NCI-H1092 treated with DMSO at 0.1 percent for 48 hours (cell line): Measurements from ENCODE around the gene BRSK1.

Experiments
- DNase-seq: peaks from one replicate; lab custom pipeline; 2025; lab: John Stamatoyannopoulos, UW

Gene BRSK1

DNA sequence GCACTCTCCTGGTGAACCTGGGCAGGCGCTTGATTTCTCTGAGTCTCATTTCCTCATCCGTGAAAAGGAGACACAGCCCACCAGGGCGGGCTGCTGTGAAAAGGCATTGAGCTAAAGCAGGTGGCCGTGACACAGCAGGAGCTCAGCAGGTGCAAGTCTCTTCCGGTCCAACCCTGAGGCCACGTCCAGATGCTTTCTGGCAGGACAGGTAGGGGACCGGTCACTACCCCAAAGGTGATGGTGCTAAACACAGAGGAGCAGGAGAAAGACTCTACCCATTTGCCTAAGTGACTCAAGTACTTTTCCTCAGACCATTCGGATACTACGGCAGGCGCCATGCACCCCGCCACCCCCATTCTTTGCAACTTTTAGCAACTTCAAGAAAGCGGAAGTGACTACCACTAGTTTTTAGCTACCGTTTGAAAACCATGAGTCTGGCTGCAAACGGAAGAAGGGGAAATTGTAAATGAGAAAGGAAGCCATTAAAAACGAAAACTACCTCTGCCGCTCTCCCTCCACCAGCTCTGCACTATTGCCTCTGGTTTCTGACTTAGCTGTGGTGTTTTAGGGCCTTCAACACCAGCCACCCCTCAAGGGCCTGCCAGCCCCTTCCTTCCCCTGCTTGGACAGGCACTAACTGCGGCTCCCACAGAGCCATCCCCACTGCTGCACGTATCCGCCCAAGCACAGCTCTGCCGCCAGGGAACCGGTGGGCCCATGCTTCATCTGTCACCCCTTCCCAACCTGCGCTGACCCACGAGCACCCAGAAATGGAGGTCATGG is 29.8 kb upstream of the BRSK1 start:
- peak; percentile 11 for DNase-seq

DNA sequence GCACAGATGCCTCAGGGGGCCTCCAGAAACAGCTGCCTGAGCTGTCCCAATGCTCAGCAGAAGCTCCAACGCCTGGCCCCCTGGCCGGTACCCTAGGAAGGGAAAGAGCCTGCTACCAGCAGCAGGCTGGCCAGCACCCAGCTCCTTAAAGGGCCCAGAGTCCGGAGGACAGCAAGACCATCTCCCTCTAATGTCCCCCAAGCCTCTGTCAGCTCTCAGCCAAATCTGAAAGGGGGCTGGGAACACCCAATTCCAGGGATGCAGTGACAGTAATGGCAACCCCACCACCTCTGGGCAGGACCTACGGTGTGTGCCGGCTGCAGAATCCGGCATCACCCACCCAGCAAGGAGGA is 29.2 kb upstream of the BRSK1 start:
- DNase-seq = no peak

DNA sequence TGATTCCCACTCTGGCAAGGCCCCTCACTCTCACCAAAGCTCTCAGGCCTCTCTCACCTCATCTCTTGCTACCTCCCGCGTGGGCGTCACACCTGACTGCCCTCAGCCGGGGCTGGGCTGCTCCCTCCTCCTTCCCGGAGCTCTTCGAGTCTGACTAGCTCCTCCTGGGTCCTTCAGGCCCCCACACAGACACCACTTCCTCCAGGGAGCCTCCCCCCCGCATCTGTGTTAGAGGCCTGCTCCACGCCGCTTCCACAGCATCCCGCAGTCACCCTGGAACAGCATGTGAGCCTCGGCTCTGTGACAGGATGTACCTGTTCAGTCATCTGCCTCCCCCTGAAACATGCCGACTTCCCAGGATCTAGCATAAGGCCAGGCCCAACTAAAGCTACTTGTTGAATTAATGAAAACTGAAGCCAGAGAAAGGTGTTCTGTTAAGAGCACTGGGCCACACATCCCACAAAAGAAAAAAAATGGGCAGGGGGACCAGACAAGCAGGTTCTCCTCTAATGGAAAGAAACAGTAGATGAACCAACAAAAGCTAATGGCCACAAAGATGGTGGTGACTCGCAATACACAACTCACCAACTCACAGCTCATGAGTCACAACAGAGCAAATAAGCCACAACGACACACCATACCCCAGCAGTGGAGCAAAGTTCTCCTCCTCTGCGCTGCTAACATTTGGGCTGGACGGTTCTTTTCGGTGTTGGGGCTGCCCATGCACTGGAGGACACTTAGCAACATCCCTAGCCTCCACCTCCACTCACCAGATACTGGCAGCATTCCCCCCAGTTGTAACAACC is 28.0 kb upstream of the BRSK1 start:
- DNase-seq = no peak

DNA sequence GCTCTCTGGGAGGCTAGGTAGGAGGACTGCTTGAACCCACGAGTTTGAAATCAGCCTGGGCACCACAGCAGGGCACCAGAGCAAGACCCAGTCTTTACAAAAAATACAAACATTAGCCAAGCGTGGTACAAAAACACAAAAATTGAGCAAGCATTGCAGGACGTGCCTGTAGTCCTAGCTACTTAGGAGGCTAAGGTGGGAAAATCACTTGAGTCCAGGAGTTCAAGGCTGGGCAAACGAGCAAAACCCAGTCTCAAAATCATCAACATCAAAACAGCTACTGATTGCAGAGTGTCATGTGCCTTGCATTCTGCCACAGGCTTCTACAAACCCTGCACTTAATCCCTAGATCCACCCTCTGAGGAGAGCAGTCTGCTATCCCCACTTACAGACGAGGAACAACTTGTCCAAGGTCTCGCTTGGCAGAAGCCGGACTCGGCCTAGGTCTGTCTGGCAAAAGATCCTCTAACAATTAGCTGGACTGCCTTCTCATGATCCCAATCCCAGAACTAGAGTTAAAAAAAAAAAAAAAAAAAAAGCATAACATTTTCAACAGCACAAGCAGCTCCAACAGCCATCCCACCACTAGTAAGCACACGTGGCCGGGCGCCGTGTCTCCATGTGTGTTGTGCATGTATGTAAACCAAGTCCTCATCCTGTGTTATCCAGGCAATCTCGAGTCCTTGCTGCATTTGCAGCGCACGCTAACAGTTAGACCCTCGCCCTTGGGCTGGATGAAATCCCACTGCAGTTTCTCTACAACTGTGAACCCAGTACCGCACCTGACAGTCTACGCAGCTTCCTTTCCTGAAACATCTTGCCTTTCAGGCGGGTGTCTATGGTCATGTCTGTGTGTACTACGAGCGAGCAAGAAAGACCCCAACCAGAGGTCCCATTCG is 27.0 kb upstream of the BRSK1 start:
- no peak for DNase-seq

DNA sequence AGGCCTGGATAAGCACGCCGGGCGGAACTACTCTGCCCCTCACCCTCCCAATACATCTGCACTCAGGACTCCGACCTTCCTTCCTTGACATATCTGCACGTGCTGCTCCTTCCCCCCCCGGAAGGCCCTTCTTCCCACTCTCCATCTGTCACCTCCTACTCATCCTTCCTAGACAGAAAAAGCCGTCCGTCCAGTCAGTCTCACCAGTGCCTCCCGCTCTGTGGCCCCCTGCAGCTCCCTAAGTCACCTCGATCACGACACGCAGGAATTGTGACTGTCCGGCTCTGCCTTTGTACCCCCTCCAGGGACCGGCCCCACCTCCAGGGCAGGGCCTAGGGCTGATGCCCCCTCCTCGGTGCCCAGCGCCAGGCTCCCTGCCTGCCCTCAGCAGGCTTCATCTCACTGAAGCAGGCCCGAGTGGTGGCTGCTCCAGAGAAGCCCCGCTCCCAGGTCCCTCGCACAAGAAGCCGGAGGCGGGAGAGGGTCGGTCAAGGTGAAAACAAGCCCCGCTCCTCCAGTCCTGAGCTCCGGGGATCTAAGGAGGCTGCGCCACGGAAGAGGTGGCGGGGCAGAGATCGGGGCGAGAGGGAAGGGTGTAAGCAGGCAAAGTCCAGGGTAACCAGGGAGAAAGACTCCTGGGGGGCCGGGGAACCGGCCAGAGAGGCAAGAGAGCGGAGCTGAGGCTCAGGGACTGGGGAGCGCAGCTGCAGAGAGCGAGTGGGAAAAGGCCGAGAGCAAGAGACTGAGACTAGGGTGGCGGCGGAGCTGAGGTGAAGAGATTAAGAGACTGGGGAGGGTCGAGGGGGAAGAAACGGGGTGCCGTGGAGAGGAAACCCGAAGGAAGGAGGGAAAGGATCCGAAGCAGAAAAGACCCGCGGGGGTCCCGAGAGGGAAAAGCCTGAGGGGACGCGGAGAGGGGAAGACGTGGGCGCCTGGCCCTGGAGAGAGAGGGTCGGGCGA is 26.1 kb upstream of the BRSK1 start:
- no peak for DNase-seq

DNA sequence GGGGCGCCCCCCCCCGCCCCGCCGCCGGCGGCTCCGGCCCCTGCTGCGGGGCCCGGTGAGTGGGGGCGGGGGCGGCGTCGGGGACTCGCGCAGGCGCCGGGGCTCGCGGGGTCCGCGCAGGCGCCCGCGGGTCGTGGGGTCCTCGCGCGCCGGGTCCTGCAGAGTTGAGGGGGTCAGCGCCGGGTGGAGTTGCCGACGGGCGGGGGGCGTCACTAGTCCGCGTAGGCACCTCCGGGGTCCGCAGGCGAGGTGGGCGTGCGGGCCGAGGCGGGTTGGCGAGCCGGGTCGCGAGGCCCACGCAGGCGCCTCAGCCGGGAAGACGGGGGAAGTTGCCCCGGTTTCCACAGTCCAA is 25.3 kb upstream of the BRSK1 start:
- no peak for DNase-seq

DNA sequence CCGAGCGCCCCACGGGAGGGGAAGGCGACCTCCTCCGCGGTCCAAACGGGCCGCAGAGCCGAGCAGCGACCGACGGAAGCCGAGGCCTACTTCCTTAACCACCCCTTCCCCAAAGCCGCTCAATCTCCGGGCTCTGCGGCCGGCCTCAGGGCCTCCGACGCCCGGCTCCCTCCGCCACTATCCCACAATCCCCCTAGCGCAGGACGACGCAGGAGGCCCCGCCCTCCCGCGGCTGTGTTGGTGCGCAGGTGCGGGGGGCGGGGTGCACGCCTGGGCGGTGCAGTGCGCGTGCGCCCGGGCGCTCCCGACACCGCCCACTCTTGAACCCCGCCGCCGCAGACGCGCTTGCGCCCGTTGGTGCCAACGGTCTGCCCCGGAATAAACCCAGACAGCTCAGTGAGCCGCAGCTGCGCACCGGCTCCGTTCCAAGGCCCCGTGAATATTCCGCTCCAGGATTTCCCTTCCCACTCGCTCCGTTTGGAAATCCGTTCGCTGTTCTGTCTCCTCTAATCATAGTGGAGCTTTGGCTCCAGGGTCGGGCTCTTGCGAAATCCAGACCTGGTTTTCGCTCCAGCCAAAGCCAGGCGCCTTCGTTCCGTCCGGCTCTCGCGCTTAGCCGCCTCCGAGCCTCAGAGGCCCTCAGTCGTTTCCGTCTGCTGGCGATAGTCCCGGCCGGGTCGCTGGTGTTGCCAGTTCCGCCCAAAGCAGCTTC is 24.8 kb upstream of the BRSK1 start, which contains the start of gene PPP6R1:
Gene PPP6R1 (minus strand): TSS at position 190 of the 712 bp plus-strand sequence. CDS start 11,914 bp downstream, outside the sequence.
- peak; percentile 97 for DNase-seq

DNA sequence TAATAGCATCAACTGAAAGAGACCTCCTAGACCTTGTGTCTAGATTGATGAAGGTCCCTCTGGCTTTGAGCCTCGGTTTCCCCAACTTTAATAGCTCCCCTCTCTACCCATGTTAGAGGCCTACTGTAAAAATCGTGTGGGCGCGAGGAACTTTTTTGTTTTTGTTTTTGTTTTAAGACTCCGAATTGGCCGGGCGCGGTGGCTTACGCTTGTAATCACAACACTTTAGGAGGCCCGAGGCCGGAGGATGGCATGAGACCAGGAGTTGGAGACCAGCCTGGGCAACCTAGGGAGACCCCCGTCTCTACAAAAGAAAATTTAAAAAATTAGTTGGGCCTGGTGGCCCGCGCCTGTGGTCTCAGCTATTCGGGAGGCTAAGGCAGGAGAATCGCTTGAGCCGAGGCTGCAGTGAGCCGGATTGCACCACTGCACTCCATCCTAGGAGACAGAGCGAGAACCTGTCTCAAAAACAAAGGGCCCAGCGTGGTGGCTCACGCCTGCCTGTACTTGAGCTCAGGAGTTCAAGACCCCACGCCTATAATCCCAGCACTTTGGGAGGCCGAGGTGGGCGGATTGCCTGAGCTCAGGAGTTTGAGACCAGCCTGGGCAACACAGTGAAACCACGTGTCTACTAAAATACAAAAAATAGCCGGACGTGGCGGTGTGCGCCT is 24.1 kb upstream of the BRSK1 start:
- DNase-seq = no peak

DNA sequence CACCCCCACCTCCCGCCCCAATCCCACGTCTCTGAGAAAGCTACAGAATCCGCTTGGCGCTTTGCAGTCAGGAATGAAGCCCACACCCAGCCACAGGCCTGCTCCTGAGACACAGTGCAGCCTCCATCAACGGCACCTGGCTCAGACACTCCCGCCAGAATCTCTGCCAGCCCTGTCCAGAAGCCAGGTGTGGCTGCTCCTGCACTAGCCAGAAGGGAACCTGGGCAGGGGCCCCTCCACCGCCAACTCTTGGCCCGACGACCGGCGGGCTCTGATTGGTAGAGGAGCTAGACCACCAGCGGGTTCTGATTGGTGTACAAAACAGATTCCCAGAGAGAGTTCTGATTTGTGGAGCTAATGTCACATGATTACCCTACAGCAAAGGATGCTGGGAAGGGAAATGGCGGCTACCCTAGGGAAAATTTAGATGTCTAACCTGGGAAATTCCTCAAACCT is 22.1 kb upstream of the BRSK1 start:
- DNase-seq = no peak

DNA sequence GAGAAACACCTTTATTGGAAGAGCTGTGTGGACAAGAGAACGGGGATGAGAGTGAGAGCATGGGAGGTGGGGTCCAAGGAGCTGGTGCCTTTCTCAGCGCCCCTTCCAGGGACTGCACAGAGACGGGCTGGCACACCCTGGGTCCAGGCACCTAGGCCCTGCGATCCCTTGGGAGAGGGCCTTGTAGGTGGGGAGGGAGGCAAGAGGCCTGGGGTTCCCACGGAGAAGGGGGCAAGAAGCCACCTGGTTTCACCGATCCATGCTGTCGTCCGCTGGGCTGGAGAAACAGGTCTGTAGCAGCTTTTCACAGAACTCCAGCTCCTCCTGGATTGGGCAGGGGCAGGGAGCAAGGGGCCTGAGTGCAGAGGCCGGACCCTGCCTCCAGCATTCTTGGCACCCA is 21.4 kb upstream of the BRSK1 start:
- no peak for DNase-seq

DNA sequence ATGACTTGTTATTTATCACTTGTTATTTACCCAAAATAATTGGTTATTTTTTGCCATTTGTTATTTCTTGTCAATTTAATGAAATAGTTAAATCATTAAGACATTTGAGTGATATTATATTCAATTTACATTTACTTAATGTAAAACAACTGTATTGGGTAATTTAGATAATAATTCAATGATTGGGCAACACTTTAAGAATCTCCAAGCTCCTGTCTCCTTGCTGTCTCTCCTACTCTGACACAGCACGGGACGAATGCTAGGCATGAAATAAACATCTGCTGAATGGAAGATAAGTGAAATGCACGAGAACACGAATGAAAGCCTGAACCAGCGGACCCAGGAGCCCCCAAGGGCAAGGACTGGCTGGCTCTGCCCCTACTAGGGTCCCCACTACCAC is 19.3 kb upstream of the BRSK1 start:
- DNase-seq = no peak

DNA sequence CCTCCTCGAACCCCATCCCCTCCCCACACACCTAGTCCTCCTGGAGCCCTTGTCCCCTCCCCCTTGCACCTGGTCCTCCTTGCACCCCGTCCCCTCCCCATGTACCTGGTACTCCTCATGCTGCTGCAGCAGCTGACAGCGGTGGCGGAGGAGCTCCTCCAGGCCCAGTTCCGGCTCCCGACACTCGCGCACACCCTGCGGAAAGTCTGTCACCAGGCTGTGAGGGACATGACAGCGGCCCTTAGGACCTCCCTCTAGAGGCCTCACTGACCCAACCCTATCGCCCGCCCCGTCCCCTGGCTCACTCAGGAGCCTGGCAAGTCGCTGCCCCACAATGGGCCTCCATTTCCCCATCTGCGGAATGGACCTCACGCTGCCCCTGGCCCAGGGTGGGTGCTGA is 18.6 kb upstream of the BRSK1 start:
- DNase-seq = no peak

DNA sequence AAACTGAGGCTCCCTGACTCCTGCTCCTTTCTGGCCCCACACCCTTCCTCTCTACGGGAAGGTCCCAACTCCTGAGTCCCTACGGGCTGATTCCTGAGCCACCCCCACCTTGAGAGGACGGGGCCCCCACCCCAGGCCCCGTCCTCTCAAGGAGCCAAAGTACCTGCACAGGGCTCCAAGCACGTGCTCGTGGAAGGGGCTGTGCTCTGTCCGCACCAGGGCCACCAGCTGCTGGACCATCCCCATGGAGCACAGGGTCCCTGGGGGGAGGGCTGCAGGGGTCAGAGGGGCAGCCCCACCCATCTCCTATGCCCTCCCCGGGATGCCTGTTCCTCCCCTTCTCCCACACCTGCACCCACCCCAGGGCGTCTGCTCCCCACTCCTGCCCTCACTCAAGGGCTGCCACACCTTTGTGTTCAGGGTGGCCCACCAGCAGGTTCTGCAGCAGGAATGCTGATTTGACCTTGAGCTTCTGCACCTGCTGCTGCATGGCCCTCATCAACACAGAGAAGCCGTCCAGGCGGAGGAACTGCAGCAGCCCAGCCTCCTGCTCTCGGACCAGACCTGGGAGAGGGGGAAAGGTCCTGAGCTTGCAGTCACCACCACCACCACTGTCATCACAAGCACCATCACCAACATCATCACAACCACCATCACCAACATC is 17.9 kb upstream of the BRSK1 start:
- no peak for DNase-seq

DNA sequence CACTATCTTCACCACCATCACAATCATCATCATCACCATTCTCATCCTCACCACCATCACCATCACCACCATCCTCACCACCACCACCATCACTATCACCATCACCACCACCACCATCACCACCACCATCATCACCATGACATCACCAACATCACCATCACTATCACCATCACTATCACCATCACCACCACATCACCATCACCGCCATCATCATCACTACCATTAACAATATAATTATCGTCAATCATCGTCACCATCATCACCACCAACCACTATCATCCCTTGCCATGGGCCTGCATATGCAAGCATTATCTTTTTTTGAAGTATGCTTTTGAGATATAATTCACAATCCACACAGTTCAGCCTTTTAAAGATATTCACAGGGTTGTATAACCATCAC is 17.4 kb upstream of the BRSK1 start:
- DNase-seq = no peak

DNA sequence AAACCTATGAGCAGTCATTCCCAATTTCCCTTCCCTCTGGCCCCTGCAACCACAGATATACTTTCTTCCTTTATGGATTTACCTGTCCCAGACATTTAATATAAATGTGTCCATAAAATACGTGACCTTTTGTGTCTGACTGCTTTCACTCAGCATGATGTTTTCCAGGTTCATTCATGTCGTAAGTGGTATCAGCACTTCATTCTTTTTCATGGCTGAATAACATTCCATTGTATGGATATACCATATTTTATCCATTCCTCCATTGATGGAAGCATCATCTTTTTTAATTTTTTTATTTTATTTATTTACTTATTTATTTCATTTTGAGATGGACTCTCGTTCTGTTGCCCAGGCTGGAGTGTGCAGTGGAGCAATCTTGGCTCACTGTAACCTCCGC is 17.0 kb upstream of the BRSK1 start:
- no peak for DNase-seq

DNA sequence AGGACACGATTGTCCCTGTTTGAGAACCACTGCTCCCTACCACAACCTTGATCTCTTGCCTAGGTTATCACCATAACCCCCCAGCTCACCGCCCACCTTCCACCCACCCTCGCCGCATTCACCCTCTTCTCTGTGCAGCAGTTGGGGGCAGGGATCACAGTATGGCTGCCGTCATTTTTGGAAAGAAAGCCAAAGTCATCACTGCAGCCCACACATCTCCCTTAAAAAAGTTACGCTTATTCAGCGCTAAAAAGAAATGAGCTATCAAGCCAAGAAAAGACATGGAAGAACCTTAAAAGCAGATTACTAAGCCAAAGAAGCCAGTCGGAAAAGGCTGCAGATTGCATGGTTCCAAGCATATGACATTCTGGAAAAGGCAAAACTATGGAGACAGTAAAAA is 14.5 kb upstream of the BRSK1 start:
- DNase-seq = no peak

DNA sequence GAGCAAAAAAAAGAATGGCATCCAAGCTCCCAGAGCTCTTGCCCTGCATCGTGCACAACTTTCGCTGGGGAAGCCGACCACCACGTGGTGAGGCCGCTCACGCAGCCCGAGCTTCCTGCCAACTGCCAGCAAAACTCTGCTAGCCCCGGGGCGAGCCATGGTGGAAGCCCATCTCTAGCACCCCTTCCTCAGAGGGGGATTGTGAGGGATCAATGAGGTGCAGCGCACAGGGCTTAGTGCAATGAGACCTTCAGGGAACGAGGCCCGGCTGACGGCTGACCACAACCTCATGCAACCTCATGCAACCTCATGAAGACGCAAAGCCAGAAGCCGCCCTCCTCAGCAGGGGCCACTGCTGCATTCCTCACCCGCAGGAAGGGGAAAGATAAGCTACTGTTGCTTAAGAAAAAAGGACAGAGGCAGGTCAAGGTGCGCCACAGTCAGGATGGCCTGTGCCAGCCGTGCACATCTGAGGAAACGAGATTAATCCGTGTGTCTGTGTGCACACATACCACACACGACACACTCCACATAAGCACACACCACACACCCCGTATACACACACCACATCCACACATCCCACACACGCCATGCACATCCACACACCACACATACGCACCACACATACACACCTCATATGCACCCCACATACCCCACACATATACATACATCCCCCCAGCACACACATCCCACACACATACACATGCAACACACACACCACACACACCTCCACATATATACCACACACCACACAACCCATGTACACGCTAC is 13.4 kb upstream of the BRSK1 start:
- DNase-seq = no peak

DNA sequence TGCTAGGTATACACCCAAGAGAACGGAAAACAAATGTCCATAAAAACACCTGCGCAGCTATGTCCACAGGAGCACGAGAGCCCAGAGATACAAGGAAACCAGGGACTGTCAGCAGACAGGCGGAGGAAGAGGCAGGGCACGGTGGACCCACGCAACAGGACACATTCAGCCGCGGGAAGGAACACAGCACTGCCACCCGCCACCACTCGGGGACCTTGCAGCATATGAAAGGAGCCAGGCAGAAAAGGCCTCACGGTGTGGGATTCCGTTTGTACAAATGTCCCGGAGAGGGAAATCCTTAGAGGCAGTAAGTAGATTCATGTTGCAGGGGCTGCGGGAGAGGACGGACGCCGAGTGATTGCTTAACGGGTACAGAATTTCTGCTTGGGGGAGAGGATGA is 11.7 kb upstream of the BRSK1 start:
- no peak for DNase-seq
